Upper lobe of right lung (tissue), 1 donor: Measurements from ENCODE around the gene FRMD7. TPM values are rescaled to one million over a fixed set of nuclear protein-coding genes. Genes with fewer than 3 reads are reported as not detected.
"Not testable (repeated sequence)": the region's sequence is repeated elsewhere in the genome, so short reads cannot be mapped to it uniquely, and the experiment has no call there.

Source experiments
- ATAC-seq: fragments of 200-7000 bp; cut with Tn5 transposase; one replicate; pipeline ENCODE4 v1.9.1; 2020; ENCODE audit warnings: mild to moderate bottlenecking, moderate library complexity
- DNase-seq: peaks from one replicate; pipeline ENCODE4 v3.0.0-alpha.2; 2020
- H3K27ac ChIP-seq: fragments of 200-600 bp; one replicate; pipeline ENCODE4 v1.8.0; 2022
- H3K27me3 ChIP-seq: fragments of 200-600 bp; one replicate; pipeline ENCODE4 v1.8.0; 2022; ENCODE audit warnings: mild to moderate bottlenecking
- H3K36me3 ChIP-seq: fragments of 200-600 bp; one replicate; pipeline ENCODE4 v1.8.0; 2022
- H3K4me1 ChIP-seq: fragments of 200-600 bp; one replicate; pipeline ENCODE4 v1.8.0; 2022
- H3K4me3 ChIP-seq: fragments of 200-600 bp; one replicate; pipeline ENCODE4 v1.8.0; 2022; ENCODE audit warnings: mild to moderate bottlenecking
- H3K9me3 ChIP-seq: fragments of 200-600 bp; one replicate; pipeline ENCODE4 v1.8.0; 2022
- CTCF ChIP-seq: fragments of 200-600 bp; IDR thresholded peaks from one replicate; pipeline ENCODE4 v1.8.0; 2022; ENCODE audit warnings: antibody characterized with exemption
- intact Hi-C: fragments of 100-400 bp; cut with DNase I; formaldehyde crosslinking; loops from one replicate; pipeline ENCODE4 v1.11.0; 2022
- total RNA-seq: library from RNA; stranded (reverse); fragmentation: NEBNext Ultra II Directional; extraction: Animal tissue kit (Norgen Biotek cat#: 25700); gene quantifications from one replicate; pipeline ENCODE4 v1.2.1, GENCODE V29; 2021
- donor health status: DM: no; HTN: yes; CAD: no; lungs with severe emphysema.

The FRMD7 gene
- total RNA-seq, 1 donor from 2014 or later: not detected

- ATAC-seq: no peak
- Histone ChIP-seq H3K4me3 (no peak overlapping the region), H3K9me3 (no peaks in the 10 kb centered on the region), H3K36me3 (no peaks in the 10 kb centered on the region), H3K27ac (no peak overlapping the region), H3K27me3 (no peaks in the 10 kb centered on the region), H3K4me1 (no peaks in the 10 kb centered on the region)
- TF ChIP-seq CTCF: no peak
- intact Hi-C loops: no loop called here
- no peak for DNase-seq
Measured at GRCh38 chrX:132165651-132166050, 37.8 kb upstream of the FRMD7 start.

GRCh38 chrX:132165005-132165404 lies 37.2 kb upstream of the FRMD7 start:
- Histone ChIP-seq H3K9me3 (no peaks in the 10 kb centered on the region), H3K4me1 (no peaks in the 10 kb centered on the region), H3K27me3 (no peaks in the 10 kb centered on the region), H3K27ac (no peak overlapping the region), H3K4me3 (no peak overlapping the region), H3K36me3 (no peaks in the 10 kb centered on the region)
- no peak for DNase-seq
- ATAC-seq: no peak
- TF ChIP-seq CTCF: no peak
- intact Hi-C loops: no loop called here

- not testable (repeated sequence) for ATAC-seq, H3K27ac ChIP-seq, DNase-seq
Measured at GRCh38 chrX:132163094-132163493, 35.3 kb upstream of the FRMD7 start.

GRCh38 chrX:132153166-132153565 lies 25.3 kb upstream of the FRMD7 start:
- no peaks in the 10 kb centered on the region for H3K27me3 ChIP-seq
- H3K9me3 ChIP-seq: no peaks in the 10 kb centered on the region
- no peak for TF ChIP-seq CTCF
- no peaks in the 10 kb centered on the region for H3K4me1 ChIP-seq
- intact Hi-C loops: no loop called here
- no peak overlapping the region for H3K4me3 ChIP-seq
- ATAC-seq: no peak
- H3K27ac ChIP-seq: no peak overlapping the region
- no peaks in the 10 kb centered on the region for H3K36me3 ChIP-seq
- no peak for DNase-seq

More at GRCh38 chrX:132163094-132163493, 35.3 kb upstream of the FRMD7 start:
- H3K27me3 ChIP-seq, H3K4me3 ChIP-seq, intact Hi-C loops, H3K9me3 ChIP-seq, H3K4me1 ChIP-seq, H3K36me3 ChIP-seq: not testable (repeated sequence)

GRCh38 chrX:132146456-132146855 lies 18.6 kb upstream of the FRMD7 start:
- no peaks in the 10 kb centered on the region for H3K36me3 ChIP-seq
- H3K4me3 ChIP-seq: no peak overlapping the region
- DNase-seq: no peak
- no peak for ATAC-seq
- no peak for TF ChIP-seq CTCF
- H3K4me1 ChIP-seq: no peaks in the 10 kb centered on the region
- H3K9me3 ChIP-seq: no peaks in the 10 kb centered on the region
- no peak overlapping the region for H3K27ac ChIP-seq
- H3K27me3 ChIP-seq: no peaks in the 10 kb centered on the region
- intact Hi-C loops: no loop called here

- DNase-seq: no peak
Measured at GRCh38 chrX:132144061-132144460, 16.2 kb upstream of the FRMD7 start.

More at GRCh38 chrX:132144061-132144460, 16.2 kb upstream of the FRMD7 start:
- ATAC-seq: no peak
- Histone ChIP-seq H3K27ac (no peak overlapping the region), H3K36me3 (no peaks in the 10 kb centered on the region), H3K4me3 (no peak overlapping the region), H3K9me3 (no peaks in the 10 kb centered on the region), H3K27me3 (no peaks in the 10 kb centered on the region), H3K4me1 (no peaks in the 10 kb centered on the region)
- intact Hi-C loops: no loop called here
- no peak for TF ChIP-seq CTCF
